GM12878 (cell line): ENCODE results near the gene ROBO4. TPM values are rescaled to one million over a fixed set of nuclear protein-coding genes. Genes with fewer than 3 reads are reported as not detected.

ENCODE experiments used
- ATAC-seq: fragments of 200-7000 bp; cut with Tn5 transposase; 3 replicates; pipeline ENCODE4 v1.9.1; 2020; ENCODE audit warnings: mild to moderate bottlenecking, moderate library complexity
- BruUV-seq: library from RNA; stranded (reverse); fragments of 400-500 nt; replicated peaks from 2 replicates; lab custom pipeline; 2021; lab: Mats Ljungman, UMichigan
- CTCF ChIA-PET: fragments of 300-600 bp; sonication (Branson Sonifier 250); formaldehyde crosslinking; extraction: SDS; loops from one replicate; lab custom pipeline; 2021; ENCODE audit warnings: inconsistent platforms; lab: Yijun Ruan, JAX
- POLR2A ChIA-PET: fragments of 350-600 bp; formaldehyde crosslinking; extraction: SDS; loops from one replicate; lab custom pipeline; 2021; ENCODE audit warnings: inconsistent platforms; lab: Charles Lee
- RAD21 ChIA-PET: fragments of 300-600 bp; sonication (Branson Sonifier 250); formaldehyde crosslinking; loops from one replicate; lab custom pipeline; 2023; ENCODE audit warnings: antibody characterized with exemption; ENCODE audit not compliant: unreplicated experiment; lab: Charles Lee
- SMC1A ChIA-PET: fragments of 300-600 bp; sonication (Branson Sonifier 250); formaldehyde crosslinking; loops from one replicate; lab custom pipeline; 2023; ENCODE audit not compliant: unreplicated experiment, uncharacterized antibody; lab: Charles Lee
- DNase-seq: peaks from one replicate; pipeline ENCODE4 v3.0.0-alpha.2; 2011; ENCODE audit warnings: low read depth, low spot score
- FAIRE-seq: peaks from 3 replicates; lab custom pipeline; 2011; peaks lifted over from hg19 to GRCh38; lab: Jason Lieb, UNC
- H2AFZ ChIP-seq: 2 replicates; pipeline ENCODE4 v1.6.0; 2011; ENCODE audit warnings: low read depth, low read length, control low read depth; ENCODE audit not compliant: control insufficient read depth
- H3K27ac ChIP-seq: 2 replicates; pipeline ENCODE4 v1.5.1; 2011; ENCODE audit warnings: control low read depth; ENCODE audit not compliant: control insufficient read depth, insufficient read depth
- H3K27me3 ChIP-seq, 2 experiments: replicated peaks in 1 of 2; 2 replicates each; pipeline versions ENCODE4 v1.6.0 to v1.6.1; 2011; ENCODE audit warnings: low read length in 1 of 2; ENCODE audit not compliant: control insufficient read depth in 2 of 2, insufficient read depth in 2 of 2
- H3K36me3 ChIP-seq, 2 experiments: 2 replicates each; pipeline ENCODE4 v1.5.1; 2011; ENCODE audit warnings: low read length in 1 of 2; ENCODE audit not compliant: control insufficient read depth in 2 of 2, insufficient read depth in 2 of 2
- H3K4me1 ChIP-seq: 2 replicates; pipeline ENCODE4 v1.6.1; 2011; ENCODE audit warnings: mild to moderate bottlenecking, low read length, moderate library complexity, mixed read lengths; ENCODE audit not compliant: control insufficient read depth, insufficient read depth
- H3K4me2 ChIP-seq: 2 replicates; pipeline ENCODE4 v1.6.0; 2011; ENCODE audit warnings: control low read depth; ENCODE audit not compliant: control insufficient read depth, insufficient read depth
- H3K4me3 ChIP-seq: fragments of 200-600 bp; sonication (generic); 2 replicates; pipeline ENCODE4 v1.5.1; 2016
- H3K79me2 ChIP-seq: 2 replicates; pipeline ENCODE4 v1.6.0; 2011; ENCODE audit warnings: low read length; ENCODE audit not compliant: control insufficient read depth, insufficient read depth
- H3K9ac ChIP-seq: 2 replicates; pipeline ENCODE4 v1.8.0; 2011; ENCODE audit warnings: low read length, control low read depth, mixed read lengths; ENCODE audit not compliant: control insufficient read depth, insufficient read depth
- H3K9me3 ChIP-seq: replicated peaks from 3 replicates; pipeline ENCODE4 v1.5.1; 2011; ENCODE audit warnings: mild to moderate bottlenecking, low read length; ENCODE audit not compliant: control insufficient read depth, insufficient read depth
- H4K20me1 ChIP-seq: 2 replicates; pipeline ENCODE4 v1.6.0; 2011; ENCODE audit not compliant: control insufficient read depth, insufficient read depth
- IRF4 ChIP-seq: IDR thresholded peaks from 2 replicates; pipeline ENCODE4 v1.6.1; 2011; ENCODE audit warnings: low read depth, low read length
- JUNB ChIP-seq: IDR thresholded peaks from 2 replicates; pipeline ENCODE4 v1.6.1; 2016; ENCODE audit warnings: antibody characterized with exemption, mild to moderate bottlenecking
- MLLT1 ChIP-seq: fragments of 450-650 bp; IDR thresholded peaks from 2 replicates; pipeline ENCODE4 v1.6.1; 2016; ENCODE audit warnings: mild to moderate bottlenecking
- PAX8 ChIP-seq: fragments of 450-650 bp; IDR thresholded peaks from 2 replicates; pipeline ENCODE4 v1.6.1; 2017; ENCODE audit warnings: mild to moderate bottlenecking, moderate library complexity
- PBX3 ChIP-seq: IDR thresholded peaks from 2 replicates; pipeline ENCODE4 v1.6.1; 2011; ENCODE audit warnings: mild to moderate bottlenecking, low read depth, low read length, moderate library complexity; ENCODE audit not compliant: insufficient replicate concordance
- RELA ChIP-seq: fragments of 450-650 bp; IDR thresholded peaks from 2 replicates; pipeline ENCODE4 v1.8.0; 2014; ENCODE audit warnings: borderline replicate concordance; ENCODE audit not compliant: partially characterized antibody
- SREBF2 ChIP-seq: IDR thresholded peaks from 2 replicates; pipeline ENCODE4 v1.6.1; 2012; ENCODE audit warnings: mild to moderate bottlenecking, low read length
- STAT3 ChIP-seq: IDR thresholded peaks from 2 replicates; pipeline ENCODE4 v1.6.1; 2011; ENCODE audit warnings: low read depth, low read length, improper control_type of control experiment
- WGBS: methylation state at CpG from one replicate; pipeline ENCODE4 v1.1.6; 2016; ENCODE audit warnings: low lambda C conversion rate; ENCODE audit not compliant: insufficient replicate concordance, insufficient coverage; ENCODE audit errors: missing lambda C conversion rate; 5-methylcytosine and 5-hydroxymethylcytosine counted together
- in situ Hi-C: fragments of 300-500 bp; cut with MboI; formaldehyde crosslinking; loops from 9 replicates; pipeline ENCODE4 v1.14.3; 2018; ENCODE audit warnings: mixed read lengths
- intact Hi-C: fragments of 100-400 bp; cut with micrococcal nuclease; formaldehyde crosslinking; loops from one replicate; pipeline ENCODE4 v1.14.2; 2022; ENCODE audit not compliant: unreplicated experiment
- polyA plus RNA-seq, 11 experiments: library from polyadenylated mRNA; depleted of rRNA in 4 of 11; unstranded in 6 of 11; stranded (reverse) in 5 of 11; fragments of >200 nt; fragmentation: Nextera tagmentation in 4 of 11; fragmentation: Illumina TruSeq in 1 of 11; extraction: Ambion mirVana in 4 of 11; extraction: Trizol in 1 of 11; gene quantifications; 1 replicate in 1 of 11; 2 replicates in 10 of 11; pipeline versions ENCODE4 v1.2.1 to v1.2.3, GENCODE V29; 2011 to 2016; ENCODE audit warnings: inconsistent platforms in 2 of 11, missing spikeins in 2 of 11, low read depth in 1 of 11
- total RNA-seq, 4 experiments: library from RNA; depleted of rRNA in 3 of 4; stranded (reverse); fragments of >200 nt in 3 of 4; fragmentation: Illumina TruSeq in 1 of 4; extraction: Trizol in 1 of 4; gene quantifications; 2 replicates each; pipeline versions ENCODE4 v1.2.1 to v1.2.3, GENCODE V29; 2013 to 2021

The ROBO4 gene
- total and polyA plus RNA-seq, 10 of the 15 experiments (the other 5 are each of a cell fraction or from before 2014, with no cell fraction given) = not detected

- BruUV-seq = no TSS peak
- SMC1A ChIA-PET = no interaction called here
- intact Hi-C loops (no loop called here), in situ Hi-C loops (no loop called here)
- Histone ChIP-seq H3K9me3 (no peaks in the 10 kb centered on the region), H3K79me2 (no peaks in the 10 kb centered on the region), H3K4me2 (no peak overlapping the region), H4K20me1 (no peaks in the 10 kb centered on the region), H3K4me3 (no peak overlapping the region), H3K27me3 (peaks cover 0 to 1% of the 10 kb centered on the region in 2 experiments; a peak in 2 of 4 replicates), H3K27ac (no peak overlapping the region), H3K9ac (no peak overlapping the region), H3K4me1 (no peaks in the 10 kb centered on the region), H2AFZ (no peak overlapping the region), H3K36me3 (no peaks in the 10 kb centered on the region)
- DNase-seq = no peak
- POLR2A ChIA-PET = no interaction called here
- CTCF ChIA-PET = no interaction called here
- 47% methylated on average over 16 of the region's 17 CpGs for WGBS
- TF ChIP-seq PAX8 = no peak
- TF ChIP-seq SREBF2 = no peak
- no peak for TF ChIP-seq MLLT1
- TF ChIP-seq IRF4 = no peak
- TF ChIP-seq RELA = no peak
- no peak for TF ChIP-seq STAT3
- no peak for TF ChIP-seq PBX3
- no peak for TF ChIP-seq JUNB
- no peak for FAIRE-seq
- ATAC-seq = no peak
- RAD21 ChIA-PET = no interaction called here
Observed at GRCh38 chr11:124877910-124878758, 19.5 kb downstream of the ROBO4 start.
